Activated T-helper 1 cell treated with anti-CD3 and anti-CD28 coated beads, Interleukin-2, amount 50 U/mL, for 16 hours (primary cell): ENCODE results near the gene URB2.
"Not testable (repeated sequence)": the region's sequence is repeated elsewhere in the genome, so short reads cannot be mapped to it uniquely, and the experiment has no call there.

Experiments used
- DNase-seq, 2 donors: peaks; one replicate each; pipeline ENCODE4 v3.0.0-alpha.2; 2020; ENCODE audit warnings: low read depth in 1 of 2, low spot score in 1 of 2

URB2 gene

DNA sequence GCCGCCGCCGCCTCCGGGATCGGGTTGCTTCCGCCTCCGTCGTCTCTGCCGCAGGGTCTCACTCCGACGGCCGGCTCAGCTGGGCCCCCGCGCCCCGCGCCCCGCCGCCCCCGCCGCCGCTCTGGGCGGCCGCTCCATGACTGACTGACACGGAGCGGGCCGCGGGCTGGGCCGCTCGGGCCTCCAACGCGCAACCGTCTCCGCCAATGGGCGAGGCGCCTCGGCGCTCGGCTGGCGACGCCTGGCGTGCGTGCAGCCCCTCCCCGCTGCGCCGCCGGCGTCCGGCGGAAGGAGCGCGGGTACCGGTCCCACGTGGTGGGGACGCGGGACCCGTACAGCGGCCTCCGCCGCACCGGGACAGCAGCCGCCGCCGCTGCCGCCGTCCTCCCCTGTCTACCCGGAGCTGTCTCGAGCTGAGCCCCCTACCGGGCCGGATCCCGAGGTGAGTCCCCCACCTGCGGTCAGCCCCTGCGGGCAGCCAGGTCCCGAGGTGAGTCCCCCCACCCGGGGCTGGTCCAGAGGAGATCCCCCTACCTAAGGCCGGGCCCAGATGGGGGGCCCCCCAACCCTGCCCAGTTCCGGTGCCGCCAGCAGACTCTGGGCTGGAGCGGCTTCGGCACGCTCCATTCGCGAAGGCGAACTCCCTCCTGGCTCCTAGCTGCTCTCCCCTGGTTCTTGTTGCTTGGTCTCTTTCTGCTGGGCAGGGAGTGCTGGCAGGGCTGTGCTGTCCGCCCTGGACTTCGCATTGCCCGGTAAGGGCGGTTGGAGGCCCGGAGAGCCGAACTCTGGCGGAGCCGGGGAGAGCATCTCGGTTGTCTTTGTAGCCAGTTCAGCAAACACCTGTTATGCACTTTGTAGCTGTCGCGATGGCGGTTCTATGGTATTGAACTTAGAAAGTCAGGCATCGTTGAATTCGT lies at the start of gene URB2, which contains the start of gene TAF5L:
URB2 (plus strand) TSS at position 333 of the 917 bp plus-strand sequence. CDS start 1,387 bp downstream, outside the sequence.
TAF5L (minus strand) TSS at position 208 of the 917 bp plus-strand sequence. CDS start 11,640 bp downstream, outside the sequence.
- DNase-seq: peak; percentile 55 to 82

GRCh38 chr1:229578168-229579058 lies 47.6 kb upstream of the URB2 start:
- DNase-seq: no peak

DNA sequence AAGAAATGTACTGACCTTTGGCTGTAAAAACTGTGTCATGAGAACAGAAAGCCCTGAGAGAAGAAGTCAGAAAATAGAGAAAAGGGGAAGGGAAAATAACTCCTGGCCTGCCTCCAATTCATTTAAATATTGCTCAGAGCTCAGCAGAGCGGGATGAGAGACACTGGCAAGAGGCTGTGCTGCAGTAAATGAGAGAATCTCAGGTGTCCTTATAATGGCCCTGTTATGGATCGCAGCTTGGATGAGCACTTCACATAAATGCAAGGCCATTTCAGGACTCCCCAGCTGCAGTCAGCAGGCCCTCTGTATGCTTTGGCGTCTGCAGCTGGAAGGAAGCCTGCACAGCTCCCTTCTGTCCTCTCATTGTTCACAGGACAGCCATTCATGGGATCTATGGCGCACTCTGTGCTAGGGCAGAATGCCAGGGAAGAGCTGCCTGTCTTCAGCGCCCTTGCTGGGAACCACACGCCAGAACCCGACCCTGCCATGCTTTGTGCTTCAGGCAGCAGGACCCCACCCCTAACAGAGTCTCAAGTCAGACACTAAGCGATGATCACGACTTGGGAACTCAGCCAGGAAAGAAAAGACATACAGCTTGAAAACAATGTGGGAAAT lies 46.9 kb upstream of the URB2 start:
- DNase-seq: no peak

DNA sequence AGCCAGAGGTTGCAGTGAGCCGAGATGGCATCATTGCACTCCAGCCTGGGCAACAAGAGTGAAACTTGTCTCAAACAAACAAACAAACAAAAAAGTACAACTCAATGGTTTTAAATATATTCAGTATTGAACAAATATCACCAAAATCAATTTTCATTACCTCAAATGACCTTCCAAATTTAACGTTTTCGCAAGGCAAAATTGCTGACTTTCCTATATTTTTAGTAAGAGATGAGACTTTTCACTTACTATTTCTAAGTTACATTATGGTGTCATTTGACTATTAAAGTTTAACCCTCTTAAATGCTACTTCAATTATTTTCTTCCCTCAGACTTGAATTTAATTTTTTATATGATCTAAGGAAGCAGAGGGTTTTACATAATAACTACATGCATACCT lies 44.6 kb upstream of the URB2 start:
- DNase-seq: no peak

DNA sequence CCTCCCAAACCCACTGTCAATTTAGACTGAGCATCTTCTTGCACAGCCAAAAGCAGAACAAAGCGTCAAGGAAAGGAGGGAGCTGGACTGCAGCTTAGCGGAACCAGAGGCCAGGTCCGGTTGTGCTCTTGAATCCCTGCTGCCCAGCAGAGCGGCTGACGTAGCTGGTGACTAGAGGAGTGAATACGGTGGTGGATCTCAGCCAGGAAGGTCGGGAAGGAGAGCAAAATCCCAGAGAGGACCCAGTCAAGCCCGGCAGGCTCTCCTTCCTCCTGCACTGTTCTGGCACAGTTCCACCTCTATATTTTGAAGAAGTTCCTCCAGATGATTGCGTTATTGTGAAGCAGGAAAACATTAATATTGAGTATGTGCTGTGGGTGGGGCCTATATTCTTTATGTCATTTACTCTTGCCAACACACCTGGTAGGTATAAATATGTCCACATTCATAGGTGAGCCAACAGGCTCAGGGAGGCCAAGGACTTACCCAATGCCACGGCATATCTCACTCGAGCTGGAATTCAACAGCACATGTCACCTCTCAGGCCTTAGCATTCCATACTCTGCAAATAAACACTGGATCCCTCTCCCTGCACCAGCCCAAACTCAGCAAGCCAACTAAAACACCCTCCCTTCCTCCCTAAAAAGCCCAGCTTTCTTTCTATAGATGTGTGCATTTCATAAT lies 43.9 kb upstream of the URB2 start:
- no peak for DNase-seq

DNA sequence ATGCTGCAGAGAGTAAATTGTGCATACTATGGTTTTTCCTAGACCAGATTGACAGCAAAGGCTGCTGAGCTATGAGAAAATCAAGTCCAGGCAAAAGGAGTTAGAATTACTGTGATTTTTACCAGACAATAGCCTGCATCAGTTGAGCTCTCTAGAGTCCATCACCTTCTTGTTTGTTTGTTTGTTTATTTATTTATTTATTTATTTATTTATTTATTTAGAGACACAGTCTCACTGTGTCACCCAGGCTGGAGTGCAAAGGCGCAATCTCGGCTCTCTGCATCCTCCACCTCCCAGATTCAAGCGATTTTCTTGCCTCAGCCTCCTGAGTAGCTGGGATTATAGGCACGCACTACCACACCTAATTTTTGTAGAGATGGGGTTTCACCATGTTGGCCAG lies 43.3 kb upstream of the URB2 start:
- no peak for DNase-seq

GRCh38 chr1:229585338-229585737 lies 40.7 kb upstream of the URB2 start:
- no peak for DNase-seq

DNA sequence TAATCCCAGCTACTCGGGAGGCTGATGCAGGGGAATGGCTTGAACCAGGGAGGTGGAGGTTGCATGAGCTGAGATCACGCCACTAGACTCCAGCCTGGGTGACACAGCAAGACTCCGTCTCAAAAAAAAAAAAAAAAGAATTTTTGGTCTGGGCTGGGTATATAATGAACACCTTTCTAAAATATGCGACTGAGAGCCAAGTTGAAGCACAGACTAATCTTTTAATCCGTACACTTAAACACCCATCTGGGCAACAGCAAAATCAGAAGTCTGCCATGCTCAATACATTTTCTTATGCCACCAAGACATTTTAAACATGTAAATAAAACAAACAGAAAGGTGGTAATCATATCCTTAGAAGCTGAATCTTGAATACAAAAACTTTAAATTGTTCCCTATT lies 35.9 kb upstream of the URB2 start:
- DNase-seq: no peak

DNA sequence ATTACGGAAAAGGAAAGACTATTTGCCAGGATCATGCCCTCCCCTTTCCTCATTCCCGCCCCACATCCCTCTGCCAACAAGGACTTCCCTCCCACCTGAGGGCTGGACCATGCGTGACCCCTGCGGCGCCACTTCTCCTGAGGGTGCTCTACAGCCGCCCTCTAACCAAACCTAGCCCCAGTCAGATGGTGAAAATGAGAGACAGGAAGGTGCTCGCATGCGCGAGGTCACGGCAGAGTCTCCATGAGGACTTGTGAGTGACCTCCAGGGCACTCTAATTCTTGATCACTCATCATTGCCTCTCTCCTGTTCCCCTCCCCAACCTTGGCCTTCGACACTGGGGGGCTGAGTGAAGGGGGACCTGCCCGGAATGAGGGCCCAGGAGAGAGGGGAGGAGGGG lies 32.2 kb upstream of the URB2 start:
- DNase-seq: no peak

DNA sequence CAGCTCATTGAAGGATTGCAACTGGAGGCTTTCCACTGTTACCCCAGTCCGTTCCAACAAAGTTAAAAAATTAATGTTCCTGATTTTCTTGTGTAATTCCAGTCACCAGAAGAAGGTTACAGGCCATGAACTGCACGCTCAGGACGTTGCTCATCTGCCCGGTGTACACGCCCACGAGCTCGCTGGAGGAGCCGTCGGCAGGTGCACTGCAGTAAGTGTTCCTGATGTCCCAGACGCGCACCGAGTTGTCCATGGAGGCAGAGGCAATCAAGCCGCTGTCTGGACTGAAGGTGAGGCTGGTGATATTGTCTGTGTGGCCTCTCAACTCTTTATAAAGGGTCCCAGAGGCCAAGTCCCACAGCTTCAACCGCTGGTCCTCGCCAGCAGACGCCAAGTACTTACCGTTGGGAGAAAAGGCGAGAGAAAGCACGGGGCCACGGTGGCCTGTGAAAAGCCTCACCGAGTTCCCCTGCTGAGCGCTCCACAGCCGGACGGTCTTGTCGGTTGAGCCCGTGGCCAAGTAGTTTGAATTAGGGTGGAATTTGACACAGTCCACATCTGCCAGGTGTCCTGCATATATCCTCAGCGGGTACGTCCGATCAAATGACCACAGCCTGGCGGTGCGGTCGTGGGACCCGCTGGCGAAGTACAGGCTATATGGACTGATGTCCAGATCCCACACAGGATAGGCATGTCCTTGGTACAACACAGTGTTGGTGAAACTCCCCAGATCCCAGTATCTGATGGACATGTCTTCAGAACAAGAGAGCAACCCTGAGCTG lies 31.6 kb upstream of the URB2 start:
- no peak for DNase-seq

- DNase-seq: not testable (repeated sequence)
Measured at GRCh38 chr1:229595876-229596275, 30.2 kb upstream of the URB2 start.

DNA sequence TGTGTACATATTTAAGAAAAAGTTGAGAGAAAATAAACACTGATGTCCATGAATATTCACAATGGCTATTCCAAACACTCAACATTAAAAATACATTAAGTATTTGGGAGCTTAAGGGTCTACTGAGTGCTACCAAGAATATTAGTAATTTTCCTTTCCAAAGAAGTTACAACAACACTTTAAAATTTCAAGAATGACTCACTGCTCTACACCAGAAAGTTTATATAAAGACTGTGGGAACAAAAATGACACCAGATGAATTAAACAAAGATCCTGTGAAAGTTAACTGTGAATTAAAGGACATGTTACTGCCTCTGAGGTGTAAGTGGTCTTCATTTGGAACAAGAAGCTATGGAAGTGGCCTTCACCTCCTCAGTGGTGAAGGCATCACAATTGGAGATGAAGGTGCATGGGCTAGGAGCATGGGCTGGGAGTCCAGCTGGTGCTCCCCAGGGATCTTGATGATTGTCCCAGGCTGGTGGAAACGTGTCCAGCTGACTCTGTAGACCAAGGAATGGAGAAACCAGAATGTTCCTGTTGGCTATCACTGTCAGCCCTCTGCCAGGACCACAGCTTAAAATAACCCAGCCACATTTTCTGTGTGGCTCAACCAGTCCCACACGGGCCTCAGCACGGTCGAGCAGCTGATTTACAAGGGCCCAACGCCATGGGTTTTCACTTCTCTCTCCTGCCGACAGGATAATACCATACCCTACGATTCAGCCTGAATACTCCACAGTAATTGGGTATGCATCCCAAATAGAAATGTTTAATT lies 28.9 kb upstream of the URB2 start:
- DNase-seq: no peak

GRCh38 chr1:229597877-229598276 lies 28.2 kb upstream of the URB2 start:
- no peak for DNase-seq

DNA sequence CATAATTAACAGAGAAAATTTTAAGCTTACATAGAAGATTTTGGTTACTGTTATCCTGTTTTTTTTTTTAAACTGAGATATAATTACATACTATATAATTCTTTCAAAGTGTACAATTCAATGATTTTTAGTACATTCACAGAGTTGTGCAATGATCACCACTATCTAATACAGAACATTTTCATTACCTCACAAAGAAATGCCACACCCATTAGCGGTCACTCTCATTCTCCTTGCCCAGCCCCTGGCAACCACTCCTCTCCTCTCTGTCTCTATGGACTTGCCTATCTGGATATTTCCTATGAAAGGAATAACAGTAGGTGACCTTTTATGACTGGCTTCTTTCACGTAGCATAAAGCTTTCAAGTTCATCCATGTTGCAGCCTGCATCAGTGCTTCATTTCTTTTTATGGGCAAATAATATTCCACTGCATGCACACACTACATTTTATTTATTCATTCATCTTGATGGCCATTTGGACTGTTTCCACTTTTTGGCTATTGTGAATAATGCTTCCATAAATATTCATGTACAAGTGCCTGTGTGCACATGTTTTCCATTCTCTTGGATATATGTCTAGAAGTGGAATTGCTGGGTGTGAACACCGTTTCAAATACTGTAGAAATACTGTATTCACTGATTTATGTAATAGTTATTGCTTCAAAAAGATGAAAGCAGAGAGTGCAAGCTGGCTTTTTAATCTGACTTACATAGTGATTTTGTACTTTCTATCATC lies 26.7 kb upstream of the URB2 start:
- DNase-seq: no peak

GRCh38 chr1:229600229-229600628 lies 25.8 kb upstream of the URB2 start:
- no peak for DNase-seq

DNA sequence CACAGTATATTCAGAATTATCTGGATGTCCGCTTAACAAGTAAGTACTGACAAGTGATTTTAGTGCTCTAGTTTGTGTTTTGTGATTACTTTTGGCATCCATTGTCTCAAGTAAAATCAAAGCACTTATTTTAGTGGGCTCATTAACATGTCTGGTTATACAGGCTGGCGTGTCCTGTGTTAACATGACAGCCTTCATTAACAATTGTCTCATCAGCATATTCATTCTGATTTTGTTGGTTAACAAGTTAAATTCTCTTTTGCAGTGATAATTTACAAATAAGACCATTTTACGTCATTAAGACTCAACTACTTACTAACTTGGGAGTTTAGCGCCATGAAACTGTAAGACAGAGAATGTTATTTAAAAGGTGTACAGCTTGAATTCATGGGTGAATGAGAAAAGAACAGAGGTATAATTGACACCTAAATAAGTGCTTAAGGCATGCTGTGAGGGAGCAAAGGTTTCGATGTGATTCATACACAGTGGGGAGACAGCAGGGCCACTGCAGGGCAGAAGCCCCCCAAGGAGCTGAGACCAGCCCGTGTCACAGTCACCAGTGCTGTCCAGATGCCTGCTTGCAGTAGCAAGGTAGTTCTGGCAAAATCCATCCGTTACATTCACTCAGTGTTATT lies 22.6 kb upstream of the URB2 start:
- no peak for DNase-seq

GRCh38 chr1:229607370-229607769 lies 18.7 kb upstream of the URB2 start:
- no peak for DNase-seq

GRCh38 chr1:229608590-229608989 lies 17.5 kb upstream of the URB2 start:
- no peak for DNase-seq
